ENCODE measurements around the gene CRLF1. TPM values are rescaled to one million over a fixed set of nuclear protein-coding genes. Genes with fewer than 3 reads are reported as not detected.
A peak's percentile ranks its signal among the peaks of the same experiment; 100 is the strongest.

Gene CRLF1
- total RNA-seq, 6 experiments from 2014 or later = 0.27 to 2.9 (median 1.2) TPM; not detected in 3

- TF ChIP-seq POLR2A (IDR thresholded peaks at IDR 0.05) (no peak), CTCF (IDR thresholded peaks at IDR 0.05) (no peak)
- DNase-seq = no peak
Measured at GRCh38 chr19:18607226-18608101, 865 bp upstream of the CRLF1 start.

GRCh38 chr19:18605546-18606280 lies 886 bp downstream of the CRLF1 start:
- Histone ChIP-seq H3K27ac (no peak overlapping the region), H3K36me3 (no peaks in the 10 kb centered on the region), H3K4me1 (peaks cover 0 to 4% (median 0%) of the 10 kb centered on the region in 4 donors), H3K4me3 (no peak overlapping the region), H3K27me3 (peaks cover 0 to 35% of the 10 kb centered on the region in 2 donors), H3K9me3 (no peaks in the 10 kb centered on the region)
- intact Hi-C loops (cut with DNase I) = no loop called here
- 2% methylated on average over 9 of the region's 65 CpGs for WGBS (ENCODE audit: insufficient coverage, low coverage, low lambda C conversion rate, missing lambda C conversion rate)
- no peak for TF ChIP-seq POLR2A (IDR thresholded peaks at IDR 0.05)
- no peak for TF ChIP-seq CTCF (IDR thresholded peaks at IDR 0.05)
- no peak for ATAC-seq
- DNase-seq = no peak

More at GRCh38 chr19:18607226-18608101, 865 bp upstream of the CRLF1 start:
- 1% methylated on average over 27 of the region's 68 CpGs for WGBS (ENCODE audit: insufficient coverage, low coverage, low lambda C conversion rate, missing lambda C conversion rate)
- H3K27ac ChIP-seq = no peak overlapping the region
- no peak for ATAC-seq
- H3K9me3 ChIP-seq = no peaks in the 10 kb centered on the region
- intact Hi-C loops (cut with DNase I) = no loop called here
- H3K4me1 ChIP-seq = peaks cover 0 to 4% (median 0%) of the 10 kb centered on the region in 4 donors
- peaks cover 0 to 43% of the 10 kb centered on the region in 2 donors for H3K27me3 ChIP-seq
- no peak overlapping the region for H3K4me3 ChIP-seq
- no peaks in the 10 kb centered on the region for H3K36me3 ChIP-seq

GRCh38 chr19:18605196-18605545 lies 1.4 kb downstream of the CRLF1 start:
- TF ChIP-seq POLR2A (IDR thresholded peaks at IDR 0.05) = no peak
- TF ChIP-seq CTCF (IDR thresholded peaks at IDR 0.05) = no peak
- intact Hi-C loops (cut with DNase I) = no loop called here
- peak in 1 of 4 donors; percentile 7 for ATAC-seq
- peaks cover 0 to 30% of the 10 kb centered on the region in 2 donors for H3K27me3 ChIP-seq
- WGBS (ENCODE audit: insufficient coverage, low coverage, low lambda C conversion rate, missing lambda C conversion rate) = 6% methylated on average over 8 of the region's 17 CpGs
- H3K9me3 ChIP-seq = no peaks in the 10 kb centered on the region
- no peak for DNase-seq
- H3K4me1 ChIP-seq = peaks cover 0 to 4% (median 0%) of the 10 kb centered on the region in 4 donors
- no peak overlapping the region for H3K27ac ChIP-seq
- H3K36me3 ChIP-seq = no peaks in the 10 kb centered on the region
- H3K4me3 ChIP-seq = no peak overlapping the region

GRCh38 chr19:18604820-18605159 lies 1.8 kb downstream of the CRLF1 start:
- Histone ChIP-seq H3K36me3 (no peaks in the 10 kb centered on the region), H3K27ac (no peak overlapping the region), H3K9me3 (no peaks in the 10 kb centered on the region), H3K27me3 (peaks cover 0 to 29% of the 10 kb centered on the region in 2 donors), H3K4me3 (no peak overlapping the region), H3K4me1 (peaks cover 0 to 4% (median 0%) of the 10 kb centered on the region in 4 donors)
- DNase-seq (no peak), ATAC-seq (no peak)
- WGBS (ENCODE audit: insufficient coverage, low coverage, low lambda C conversion rate, missing lambda C conversion rate) = 3% methylated on average over 5 of the region's 10 CpGs
- intact Hi-C loops (cut with DNase I) = no loop called here
- no peak for TF ChIP-seq POLR2A (IDR thresholded peaks at IDR 0.05)
- TF ChIP-seq CTCF (IDR thresholded peaks at IDR 0.05) = no peak
